C4-2B (cell line): ENCODE data around the gene SUPT16H.

ENCODE experiments used
- ZFX ChIP-seq: fragments of 450-650 bp; IDR thresholded peaks from 2 replicates; pipeline ENCODE4 v1.6.1; 2017
- TF ChIP-seq, protein P1 (sequence below): fragments of 450-650 bp; conservative IDR thresholded peaks from 2 replicates; pipeline ENCODE4 v1.5.1; 2017; ENCODE audit warnings: mild to moderate bottlenecking

DNA sequence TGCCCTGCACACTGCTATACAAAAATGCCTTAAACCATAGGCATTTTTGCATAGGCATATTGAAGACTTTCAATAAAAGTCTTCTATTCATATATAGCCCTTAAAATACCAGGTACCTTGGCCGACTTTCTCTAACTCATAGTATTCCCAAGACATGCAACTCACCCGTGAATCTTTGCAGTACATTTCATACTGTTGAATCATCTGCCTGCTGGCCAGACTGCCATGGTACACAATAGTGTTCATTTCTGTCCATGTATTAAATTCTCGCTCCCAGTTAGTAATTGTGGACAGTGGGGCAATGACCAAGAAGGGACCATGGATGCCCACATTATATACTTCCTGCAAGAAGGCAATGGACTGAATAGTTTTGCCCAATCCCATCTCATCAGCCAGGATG, 24.3 kb upstream of the SUPT16H start:
- TF ChIP-seq, protein P1, sequence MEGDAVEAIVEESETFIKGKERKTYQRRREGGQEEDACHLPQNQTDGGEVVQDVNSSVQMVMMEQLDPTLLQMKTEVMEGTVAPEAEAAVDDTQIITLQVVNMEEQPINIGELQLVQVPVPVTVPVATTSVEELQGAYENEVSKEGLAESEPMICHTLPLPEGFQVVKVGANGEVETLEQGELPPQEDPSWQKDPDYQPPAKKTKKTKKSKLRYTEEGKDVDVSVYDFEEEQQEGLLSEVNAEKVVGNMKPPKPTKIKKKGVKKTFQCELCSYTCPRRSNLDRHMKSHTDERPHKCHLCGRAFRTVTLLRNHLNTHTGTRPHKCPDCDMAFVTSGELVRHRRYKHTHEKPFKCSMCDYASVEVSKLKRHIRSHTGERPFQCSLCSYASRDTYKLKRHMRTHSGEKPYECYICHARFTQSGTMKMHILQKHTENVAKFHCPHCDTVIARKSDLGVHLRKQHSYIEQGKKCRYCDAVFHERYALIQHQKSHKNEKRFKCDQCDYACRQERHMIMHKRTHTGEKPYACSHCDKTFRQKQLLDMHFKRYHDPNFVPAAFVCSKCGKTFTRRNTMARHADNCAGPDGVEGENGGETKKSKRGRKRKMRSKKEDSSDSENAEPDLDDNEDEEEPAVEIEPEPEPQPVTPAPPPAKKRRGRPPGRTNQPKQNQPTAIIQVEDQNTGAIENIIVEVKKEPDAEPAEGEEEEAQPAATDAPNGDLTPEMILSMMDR: no peak
- TF ChIP-seq ZFX: no peak
